Measurements from ENCODE around the gene SLC24A2.

The SLC24A2 gene

GRCh38 chr9:19754921-19755320, 33.9 kb downstream of the SLC24A2 start:
- no peak for DNase-seq

GRCh38 chr9:19748278-19749126, 40.3 kb downstream of the SLC24A2 start:
- DNase-seq = no peak

- no peak for DNase-seq
Observed at GRCh38 chr9:19746223-19746622, 42.6 kb downstream of the SLC24A2 start.

GRCh38 chr9:19741178-19741577, 47.7 kb downstream of the SLC24A2 start:
- no peak for DNase-seq

All from activated CD4-positive, CD25-positive, alpha-beta regulatory T cell treated with anti-CD3 and anti-CD28 coated beads, Interleukin-2, amount 50 U/mL, for 72 hours (primary cell).